HG02840 (cell line): ENCODE measurements around the gene OSTM1.
A peak's percentile ranks its signal among the peaks of the same experiment; 100 is the strongest.

Experiments
- ATAC-seq: cut with Tn5 transposase; IDR thresholded peaks from one replicate; pipeline ENCODE4 v1.9.1; 2021; ENCODE audit warnings: mild to moderate bottlenecking, moderate library complexity, moderate number of reproducible peaks; ENCODE audit not compliant: unreplicated experiment, low FRiP score

OSTM1 gene

GRCh38 chr6:108105571-108105970 lies 31.0 kb upstream of the OSTM1 start:
- no peak for ATAC-seq

GRCh38 chr6:108102965-108103364 lies 28.4 kb upstream of the OSTM1 start:
- ATAC-seq, result no peak

- ATAC-seq, result no peak
These were observed 25.5 kb upstream of the OSTM1 start for GRCh38 chr6:108100003-108100402.

- no peak for ATAC-seq
These were observed 23.3 kb upstream of the OSTM1 start for GRCh38 chr6:108097882-108098281.

GRCh38 chr6:108093781-108094300 lies 19.3 kb upstream of the OSTM1 start:
- no peak for ATAC-seq

- no peak for ATAC-seq
These were observed 16.7 kb upstream of the OSTM1 start for GRCh38 chr6:108091288-108091687.

GRCh38 chr6:108083349-108083748 lies 8.8 kb upstream of the OSTM1 start:
- ATAC-seq, result no peak

- no peak for ATAC-seq
These were observed 8.0 kb upstream of the OSTM1 start for GRCh38 chr6:108082539-108082938.

- ATAC-seq, result no peak
These were observed 5.7 kb upstream of the OSTM1 start for GRCh38 chr6:108080010-108080780.

GRCh38 chr6:108078191-108078590 lies 3.6 kb upstream of the OSTM1 start:
- no peak for ATAC-seq

- peak; percentile 45 for ATAC-seq
These were observed 533 bp downstream of the OSTM1 start for GRCh38 chr6:108074057-108074358.

- no peak for ATAC-seq
These were observed 2.7 kb downstream of the OSTM1 start for GRCh38 chr6:108071736-108072276.

- no peak for ATAC-seq
These were observed 5.9 kb downstream of the OSTM1 start for GRCh38 chr6:108068618-108069017.

- ATAC-seq, result no peak
These were observed 6.4 kb downstream of the OSTM1 start for GRCh38 chr6:108068182-108068581.

GRCh38 chr6:108052706-108053105 lies 21.8 kb downstream of the OSTM1 start:
- ATAC-seq, result no peak

GRCh38 chr6:108051481-108051880 lies 23.1 kb downstream of the OSTM1 start:
- no peak for ATAC-seq

GRCh38 chr6:108039681-108040080 lies 34.9 kb downstream of the OSTM1 start:
- no peak for ATAC-seq

GRCh38 chr6:108036884-108037283 lies 37.7 kb downstream of the OSTM1 start:
- ATAC-seq, result no peak

GRCh38 chr6:108031968-108032367 lies 42.6 kb downstream of the OSTM1 start:
- ATAC-seq, result no peak

- no peak for ATAC-seq
These were observed 44.3 kb downstream of the OSTM1 start for GRCh38 chr6:108030211-108030610.

- ATAC-seq, result no peak
These were observed 45.2 kb downstream of the OSTM1 start for GRCh38 chr6:108029226-108029921.

GRCh38 chr6:108027594-108027993 lies 46.9 kb downstream of the OSTM1 start:
- no peak for ATAC-seq
